ENCODE data around the gene SGO2.
A peak's percentile ranks its signal among the peaks of the same experiment; 100 is the strongest.
"Not testable (repeated sequence)": the region's sequence is repeated elsewhere in the genome, so short reads cannot be mapped to it uniquely, and the experiment has no call there.

The SGO2 gene

GRCh38 chr2:200523158-200523557, 2.8 kb upstream of the SGO2 start:
- DNase-seq, result no peak

GRCh38 chr2:200523604-200524003, 2.4 kb upstream of the SGO2 start:
- DNase-seq, result no peak

DNA sequence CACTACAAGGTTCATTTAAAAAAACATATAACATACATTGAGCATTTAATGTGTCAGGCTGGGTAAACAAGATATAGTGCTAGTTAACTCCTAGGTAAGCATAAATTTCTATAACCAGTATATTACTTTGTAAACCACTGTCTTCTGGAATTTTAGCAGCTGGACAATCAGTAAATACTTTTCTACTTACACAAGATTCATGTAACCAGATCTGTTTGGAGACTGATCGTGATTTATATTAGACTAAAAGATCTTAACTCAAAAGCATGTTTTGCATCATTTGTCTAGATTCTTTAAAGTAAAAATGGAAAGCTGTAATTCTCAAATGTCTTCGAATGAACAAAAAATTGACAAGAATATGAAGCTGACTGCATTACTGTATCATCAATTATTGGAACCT, 941 bp upstream of the SGO2 start:
- DNase-seq, result no peak

DNA sequence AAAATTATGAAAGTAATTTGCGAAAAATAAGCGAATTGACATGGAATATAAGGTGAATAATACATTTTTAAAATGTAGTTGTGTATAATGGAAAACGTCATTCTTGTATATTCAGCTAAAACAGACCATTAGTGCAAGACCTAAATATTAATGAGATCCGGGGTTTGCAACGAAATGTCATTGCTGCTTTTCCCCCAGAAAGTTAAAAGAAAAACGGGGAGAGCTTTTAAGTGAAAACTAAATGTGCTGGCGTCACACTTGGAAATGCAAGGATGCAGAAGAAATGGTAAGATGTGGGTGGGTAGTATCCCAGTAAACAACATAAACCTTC, 491 bp upstream of the SGO2 start:
- no peak for DNase-seq

DNA sequence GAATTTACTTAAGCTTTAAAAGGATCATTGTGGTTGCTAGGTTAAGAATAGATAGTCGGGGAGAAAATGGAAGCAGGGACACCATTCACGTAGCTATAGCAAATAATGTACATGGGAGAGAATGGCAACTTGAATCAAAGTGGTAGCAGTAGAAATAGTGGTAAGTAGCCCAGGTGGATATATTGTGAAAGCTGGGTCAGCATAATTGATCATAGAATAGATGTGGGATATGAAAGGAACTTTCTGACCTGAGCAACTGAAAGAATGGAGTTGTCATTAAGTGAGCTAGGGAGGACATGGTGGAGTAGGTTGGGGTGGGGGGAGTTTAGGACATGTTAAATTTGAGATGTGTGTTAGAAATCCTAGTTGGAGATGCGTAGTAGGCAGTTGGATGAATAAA, 2.2 kb downstream of the SGO2 start:
- DNase-seq, result no peak

- no peak for DNase-seq
These were observed 7.7 kb downstream of the SGO2 start for GRCh38 chr2:200533754-200534153.

DNA sequence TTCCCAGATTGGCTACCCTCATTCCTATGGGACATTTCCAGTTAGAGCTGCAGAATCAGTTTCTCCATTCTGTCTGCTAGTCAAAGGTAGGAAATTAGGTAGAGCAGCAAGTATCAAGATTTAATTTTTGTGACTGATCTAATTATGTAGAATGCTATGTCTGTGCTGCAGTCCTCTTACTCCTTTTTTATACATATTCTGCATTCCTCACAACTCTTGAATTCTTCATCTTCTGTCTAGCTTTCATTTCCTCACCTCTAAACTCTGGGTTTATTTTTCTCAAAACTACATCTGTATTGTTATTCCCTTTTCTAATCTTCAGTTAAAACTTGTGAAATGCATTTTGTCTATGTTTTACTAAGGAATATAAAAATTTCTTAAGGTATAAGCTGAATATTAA, 8.6 kb downstream of the SGO2 start:
- DNase-seq, result no peak

DNA sequence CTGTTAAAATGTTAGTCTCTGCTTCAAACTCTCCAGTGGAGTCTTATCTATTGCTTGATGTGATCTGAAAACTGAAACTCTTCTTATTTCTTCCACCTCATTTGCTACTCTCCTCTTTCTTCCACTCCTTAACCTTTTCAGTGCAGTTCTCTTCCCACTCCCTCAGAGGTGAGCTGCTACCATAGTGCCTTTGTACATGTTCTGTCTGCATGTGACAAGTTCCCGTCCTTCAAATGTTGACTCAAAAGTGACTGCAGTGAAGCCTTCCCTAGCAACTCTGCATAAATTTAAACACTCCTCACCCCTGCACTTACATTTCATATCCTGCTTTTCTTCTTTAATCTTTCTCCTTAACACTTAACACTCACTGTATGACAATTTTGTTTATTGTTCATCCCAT, 12.1 kb downstream of the SGO2 start:
- DNase-seq, result no peak

DNA sequence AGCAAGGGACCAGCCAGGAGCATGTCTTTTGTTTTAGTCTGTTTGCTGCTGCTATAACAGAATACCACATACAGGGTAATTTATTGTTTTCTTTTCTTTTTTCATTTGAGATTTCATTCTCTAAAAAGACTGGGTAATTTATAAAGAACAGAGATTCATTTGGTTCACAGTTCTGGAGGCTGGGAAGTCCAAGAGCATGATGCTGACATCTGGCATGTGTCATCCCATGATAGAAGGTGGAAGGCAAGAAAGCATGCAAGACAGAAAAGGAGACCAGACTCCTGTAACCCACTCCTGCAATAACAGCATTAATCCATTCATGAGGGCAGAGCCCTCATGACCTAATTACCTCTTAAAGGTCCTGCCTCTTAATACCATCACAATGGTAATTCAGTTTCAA, 14.8 kb downstream of the SGO2 start:
- DNase-seq, result no peak

DNA sequence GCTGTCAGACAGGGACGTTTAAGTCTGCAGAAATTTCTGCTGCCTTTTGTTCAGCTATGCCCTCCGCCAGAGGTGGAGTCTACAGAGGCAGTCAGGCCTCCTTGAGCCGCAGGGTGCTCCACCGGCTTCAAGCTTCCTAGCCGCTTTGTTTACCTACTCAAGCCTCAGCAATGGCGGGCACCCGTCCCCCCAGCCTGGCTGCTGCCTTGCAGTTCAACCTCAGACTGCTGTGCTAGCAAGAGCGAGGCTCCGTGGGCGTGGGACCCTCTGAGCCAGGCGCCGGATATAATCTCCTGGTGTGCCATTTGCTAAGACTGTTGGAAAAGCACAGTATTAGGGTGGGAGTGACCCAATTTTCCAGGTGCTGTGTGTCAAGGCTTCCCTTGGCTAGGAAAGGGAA, 40.6 kb downstream of the SGO2 start:
- not testable (repeated sequence) for DNase-seq

DNA sequence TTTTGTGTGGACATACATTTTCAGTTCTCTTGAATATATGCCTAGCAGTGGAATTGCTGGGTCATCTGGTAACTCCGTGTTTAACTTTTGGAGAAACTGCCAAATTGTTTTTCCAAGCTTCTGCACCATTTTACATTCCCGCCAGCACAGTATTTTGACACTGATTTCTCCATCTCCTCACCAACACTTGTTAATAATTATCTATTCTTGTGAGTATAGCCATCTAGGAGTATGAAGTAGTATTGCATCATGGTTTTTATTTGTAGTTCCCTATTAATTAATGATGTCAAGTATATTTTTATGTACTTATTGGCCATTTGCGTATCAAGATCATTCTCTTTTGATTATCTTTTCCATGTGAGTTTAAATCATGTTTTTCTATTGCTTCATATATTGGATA, 41.9 kb downstream of the SGO2 start:
- DNase-seq, result no peak

- no peak for DNase-seq
These were observed 50.0 kb downstream of the SGO2 start for GRCh38 chr2:200575957-200576356.

DNA sequence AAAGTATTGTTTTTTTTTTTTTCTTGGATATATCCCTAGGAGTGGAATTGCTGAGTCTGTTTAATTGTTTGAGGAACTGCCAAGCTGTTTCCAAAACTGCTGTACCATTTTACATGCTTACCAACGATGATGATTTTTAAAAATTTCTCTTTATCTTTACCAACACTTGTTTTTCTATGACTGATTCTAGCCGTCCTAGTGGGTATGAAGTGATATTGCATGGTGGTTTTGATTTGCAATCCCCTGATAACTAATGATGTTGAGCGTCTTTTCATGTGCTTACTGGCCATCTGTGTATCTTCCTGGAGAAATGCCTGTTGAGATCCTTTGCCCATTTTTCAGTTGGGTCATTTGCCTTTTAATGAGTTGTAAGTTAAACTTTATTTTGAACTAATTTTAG, 51.0 kb downstream of the SGO2 start:
- no peak for DNase-seq

GRCh38 chr2:200578778-200579177, 52.8 kb downstream of the SGO2 start:
- DNase-seq, result no peak

DNA sequence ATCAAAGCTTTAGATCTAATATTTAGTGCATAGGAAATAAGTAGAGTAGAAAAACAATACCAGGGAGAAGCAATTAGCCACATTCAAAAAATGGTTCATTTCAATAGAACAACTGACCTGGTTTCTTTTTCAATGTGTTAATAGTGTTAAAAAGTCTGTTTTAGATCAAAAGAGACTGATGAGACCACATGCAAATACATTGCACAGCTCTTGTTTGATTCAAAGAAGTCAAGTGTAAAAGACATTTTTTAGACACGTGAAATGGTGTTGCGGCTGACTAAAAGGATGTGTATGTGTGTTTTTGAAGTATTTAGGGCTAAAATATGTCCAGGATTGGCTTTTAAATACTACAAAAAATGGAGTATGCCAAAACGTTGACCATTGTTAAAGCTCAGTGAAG, 58.6 kb downstream of the SGO2 start:
- no peak for DNase-seq

DNA sequence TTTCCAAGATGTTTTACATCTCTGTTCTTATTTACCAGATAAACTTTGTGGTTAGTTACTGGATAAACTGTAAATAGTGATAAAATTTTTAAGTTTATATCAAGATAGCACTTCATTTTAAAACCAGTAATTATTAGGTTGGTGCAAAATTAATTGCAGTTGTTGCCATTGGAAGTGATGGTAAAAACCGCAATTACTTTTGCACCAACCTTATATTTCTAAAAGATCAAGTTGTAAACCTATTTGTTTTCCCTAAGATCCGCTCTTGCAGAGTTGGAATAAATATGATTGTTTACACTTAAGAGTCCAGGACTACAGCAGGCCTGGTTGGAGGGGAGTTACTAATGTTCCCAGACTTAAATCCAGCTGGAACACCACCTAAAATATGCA, 59.3 kb downstream of the SGO2 start:
- no peak for DNase-seq

DNA sequence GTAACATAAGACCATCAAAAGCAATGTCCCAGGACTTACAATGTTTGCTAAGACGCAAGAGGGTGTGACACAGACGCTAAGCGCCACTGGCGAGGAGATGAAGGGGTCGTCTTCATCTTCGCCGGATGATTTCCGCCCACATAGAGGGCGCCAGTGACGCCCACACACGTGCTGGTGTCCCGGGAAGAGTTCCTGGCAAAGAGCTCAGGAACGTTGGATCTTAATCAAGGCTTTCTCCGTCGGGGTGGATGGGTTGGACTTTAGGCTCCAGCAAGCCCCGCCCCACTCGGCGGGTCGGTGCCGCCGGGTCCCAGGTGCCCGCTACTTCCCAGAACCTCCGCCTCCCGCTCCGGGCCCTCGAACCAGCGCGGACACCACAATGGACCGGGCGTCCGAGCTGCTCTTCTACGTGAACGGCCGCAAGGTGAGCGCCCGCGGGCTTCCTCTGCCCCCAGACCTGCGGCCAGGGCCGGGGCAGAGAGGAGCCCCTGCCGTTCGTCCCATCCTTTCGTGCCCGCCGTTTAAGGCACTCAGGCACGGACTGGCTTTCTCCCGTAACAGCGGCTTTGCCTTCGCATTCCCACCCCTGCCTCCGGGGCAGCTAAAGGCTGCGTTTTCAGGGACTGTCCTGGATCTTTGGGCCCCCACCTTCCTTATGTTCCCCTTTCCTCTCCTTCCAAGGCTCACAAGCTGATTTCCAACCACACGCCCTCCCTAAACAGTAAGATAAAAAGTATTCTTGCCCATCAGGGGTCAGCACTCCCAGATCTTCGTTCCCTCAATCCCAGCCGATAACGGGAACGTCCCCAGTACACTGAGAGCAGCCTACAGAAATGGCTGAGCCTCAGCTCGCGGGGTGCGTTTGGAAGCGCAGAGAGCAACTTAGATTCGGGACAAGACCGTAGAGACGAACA, 60.0 kb downstream of the SGO2 start, which contains the start of gene AOX1:
Gene AOX1, plus strand, starts transcription at position 285 of the 914 bp plus-strand sequence. Its CDS starts 95 bp downstream, at position 380.
- DNase-seq, result peak; percentile 12

GRCh38 chr2:200586644-200586975, 60.6 kb downstream of the SGO2 start:
- DNase-seq, result no peak

DNA sequence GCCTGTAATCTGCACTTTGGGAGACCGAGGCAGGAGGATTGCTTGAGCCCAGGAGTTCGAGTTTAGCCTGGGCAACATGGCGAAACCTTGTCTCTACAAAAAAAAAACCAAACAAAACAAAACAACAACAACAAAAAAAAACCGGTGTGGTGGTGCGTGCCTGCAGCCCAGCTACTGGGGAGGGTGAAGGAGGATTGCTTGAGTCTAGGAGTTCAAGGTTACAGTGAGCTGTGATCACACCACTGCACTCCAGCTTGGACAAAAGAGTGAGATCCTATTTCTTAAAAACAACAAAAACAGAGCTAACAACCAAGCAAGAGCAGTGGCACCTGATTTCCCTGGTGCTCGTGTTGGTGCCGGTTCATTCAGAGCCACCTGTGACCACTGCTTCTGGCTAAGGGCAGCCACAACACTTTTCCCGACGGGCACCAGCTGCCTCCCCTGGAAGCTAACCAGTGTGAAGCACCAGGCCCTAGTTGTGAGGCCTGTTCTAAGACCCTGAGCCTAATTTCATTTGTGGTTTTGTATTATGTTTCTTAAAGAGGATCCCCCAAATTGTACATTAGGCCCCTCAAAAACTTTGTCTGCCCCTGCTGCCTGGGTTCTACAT, 61.1 kb downstream of the SGO2 start:
- no peak for DNase-seq

- DNase-seq, result no peak
These were observed 62.2 kb downstream of the SGO2 start for GRCh38 chr2:200588076-200588678.

DNA sequence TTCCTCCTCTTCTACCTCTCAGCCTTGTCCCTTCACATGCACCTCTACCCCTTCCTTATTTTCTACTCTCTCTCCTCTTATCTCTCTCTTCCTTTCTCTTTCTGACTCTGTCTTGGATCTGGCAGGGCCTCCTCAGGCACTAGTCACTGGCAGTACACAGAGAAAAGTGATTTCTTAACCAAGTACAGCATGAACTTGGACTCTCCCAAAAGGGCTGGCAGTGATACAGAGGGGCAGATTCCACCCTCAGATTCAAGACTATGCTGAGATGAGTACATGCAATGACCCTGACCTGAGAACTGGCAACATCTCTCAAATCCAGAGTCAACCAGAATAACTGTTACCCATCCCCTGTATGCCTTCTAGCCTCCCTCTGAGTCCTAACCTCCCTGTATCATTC, 64.1 kb downstream of the SGO2 start:
- DNase-seq, result no peak

DNA sequence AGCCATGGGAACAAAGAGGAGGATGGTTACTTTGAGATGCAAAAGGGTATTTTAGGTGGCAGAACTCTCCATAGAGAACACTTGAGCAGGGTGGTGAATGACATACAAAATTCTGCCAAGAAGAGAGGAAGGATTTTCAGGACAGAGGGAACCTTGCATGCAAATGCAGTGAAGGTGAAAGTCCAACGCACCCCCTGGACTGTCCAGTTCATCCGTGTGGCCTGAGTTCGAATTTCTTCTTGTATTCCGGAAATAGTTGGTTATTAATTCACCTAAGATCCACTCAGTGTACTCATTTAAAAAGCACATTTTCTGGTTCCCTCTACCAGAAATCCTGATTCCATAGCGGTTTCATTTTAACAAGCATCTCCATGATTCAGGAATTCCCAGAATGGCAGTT, 65.3 kb downstream of the SGO2 start:
- no peak for DNase-seq

DNA sequence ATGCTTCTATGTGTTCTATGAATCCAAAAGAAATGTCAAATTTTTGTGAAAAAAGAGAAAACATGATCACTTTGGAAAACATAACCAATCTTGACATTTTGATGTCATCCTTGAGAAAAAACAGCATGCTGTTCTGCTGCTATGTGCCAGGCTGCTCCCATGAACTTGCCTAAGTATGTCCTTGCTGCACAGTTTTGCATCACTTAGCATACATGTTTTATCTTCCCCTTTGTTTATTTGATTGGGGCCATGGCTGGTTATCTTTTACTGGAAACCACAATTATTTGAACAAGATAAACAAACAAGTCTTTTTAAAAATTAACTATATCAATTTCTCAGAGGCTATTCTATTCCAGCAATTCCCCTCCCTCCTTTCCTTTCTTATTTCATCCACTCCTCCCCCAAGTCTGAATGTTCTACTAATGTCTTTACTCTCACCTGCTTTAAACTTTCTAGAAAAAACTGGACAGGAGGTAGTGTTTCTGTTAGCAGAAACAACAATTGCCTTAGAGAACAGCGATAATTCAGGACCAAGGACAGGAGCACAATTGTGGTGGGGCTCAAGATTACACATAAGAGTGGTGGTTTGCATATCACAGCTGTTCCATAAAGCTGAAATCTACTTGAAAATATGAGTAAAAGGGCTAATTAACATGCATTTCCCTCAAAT, 66.5 kb downstream of the SGO2 start:
- DNase-seq, result no peak

- DNase-seq, result no peak
These were observed 67.9 kb downstream of the SGO2 start for GRCh38 chr2:200593905-200594304.

All from activated naive CD4-positive, alpha-beta T cell treated with Interleukin-2 at 50 U/mL for 16 hours (primary cell).